Smooth muscle cell (in vitro differentiated cells): ENCODE data around the gene OR1E2. TPM values are rescaled to one million over a fixed set of nuclear protein-coding genes. Genes with fewer than 3 reads are reported as not detected.

Experiments used
- DNase-seq: peaks from one replicate; lab custom pipeline; 2025; ENCODE audit not compliant: unreplicated experiment; lab: John Stamatoyannopoulos, UW
- H2AFZ ChIP-seq: fragments of 200-600 bp; sonication (generic); 2 replicates; pipeline ENCODE4 v1.6.0; 2016; ENCODE audit warnings: antibody characterized with exemption, low read depth, mild to moderate bottlenecking
- H3F3A ChIP-seq: fragments of 200-600 bp; sonication (generic); 2 replicates; pipeline ENCODE4 v1.6.0; 2017; ENCODE audit warnings: antibody characterized with exemption, low read depth
- H3K27ac ChIP-seq: fragments of 200-600 bp; sonication (generic); 2 replicates; pipeline ENCODE4 v1.5.1; 2016; ENCODE audit warnings: low read depth, mild to moderate bottlenecking
- H3K27me3 ChIP-seq: fragments of 200-600 bp; sonication (generic); 2 replicates; pipeline ENCODE4 v1.6.1; 2016; ENCODE audit warnings: low read depth, mild to moderate bottlenecking
- H3K36me3 ChIP-seq: fragments of 200-600 bp; sonication (generic); 2 replicates; pipeline ENCODE4 v1.5.1; 2016; ENCODE audit warnings: low read depth
- H3K4me1 ChIP-seq: fragments of 200-600 bp; sonication (generic); 2 replicates; pipeline ENCODE4 v1.5.1; 2016; ENCODE audit warnings: low read depth
- H3K4me2 ChIP-seq: fragments of 200-600 bp; sonication (generic); 2 replicates; pipeline ENCODE4 v1.6.0; 2016; ENCODE audit warnings: mild to moderate bottlenecking
- H3K4me3 ChIP-seq: fragments of 200-600 bp; sonication (generic); 2 replicates; pipeline ENCODE4 v1.5.1; 2016; ENCODE audit warnings: mild to moderate bottlenecking
- H3K79me2 ChIP-seq: fragments of 200-600 bp; sonication (generic); 2 replicates; pipeline ENCODE4 v1.6.0; 2016; ENCODE audit warnings: low read depth, mild to moderate bottlenecking
- H3K9ac ChIP-seq: fragments of 200-600 bp; sonication (generic); 2 replicates; pipeline ENCODE4 v1.6.0; 2016; ENCODE audit warnings: low read depth
- H3K9me3 ChIP-seq: fragments of 200-600 bp; sonication (generic); replicated peaks from 2 replicates; pipeline ENCODE4 v1.5.1; 2016; ENCODE audit warnings: low read depth
- H4K20me1 ChIP-seq: fragments of 200-600 bp; sonication (generic); 2 replicates; pipeline ENCODE4 v1.6.0; 2016; ENCODE audit warnings: low read depth
- CTCF ChIP-seq: fragments of 200-600 bp; sonication (generic); IDR thresholded peaks from 2 replicates; pipeline ENCODE4 v1.5.1; 2017; ENCODE audit warnings: borderline replicate concordance, mild to moderate bottlenecking, antibody characterized with exemption; ENCODE audit not compliant: insufficient read depth, poor library complexity, severe bottlenecking
- WGBS: methylation state at CpG from one replicate; pipeline ENCODE4 v1.1.7; 2016; ENCODE audit warnings: low lambda C conversion rate; 5-methylcytosine and 5-hydroxymethylcytosine counted together
- polyA plus RNA-seq: library from polyadenylated mRNA; unstranded; fragments of >200 nt; fragmentation: Nextera tagmentation; extraction: Ambion mirVana; gene quantifications from 2 replicates; pipeline ENCODE4 v1.2.1, GENCODE V29; 2016
- total RNA-seq: library from RNA; depleted of rRNA; stranded (reverse); fragments of >200 nt; gene quantifications from 2 replicates; pipeline ENCODE4 v1.2.3, GENCODE V29; 2014

OR1E2 gene
- total and polyA plus RNA-seq, 2 experiments from 2014 or later = not detected

- H4K20me1 ChIP-seq = no peaks in the 10 kb centered on the region
- no peak overlapping the region for H3K27ac ChIP-seq
- no peaks in the 10 kb centered on the region for H3K4me1 ChIP-seq
- H3K9me3 ChIP-seq = no peaks in the 10 kb centered on the region
- no peaks in the 10 kb centered on the region for H3K36me3 ChIP-seq
- 71% methylated on average over 4 of the region's 4 CpGs for WGBS
- no peak overlapping the region for H3K9ac ChIP-seq
- no peak for DNase-seq
- TF ChIP-seq CTCF = no peak
- H3F3A ChIP-seq = no peaks in the 10 kb centered on the region
- H3K79me2 ChIP-seq = no peaks in the 10 kb centered on the region
- H3K4me2 ChIP-seq = no peak overlapping the region
- no peak overlapping the region for H2AFZ ChIP-seq
- no peak overlapping the region for H3K4me3 ChIP-seq
- H3K27me3 ChIP-seq = no peaks in the 10 kb centered on the region
Observed at GRCh38 chr17:3389791-3390190, 43.9 kb downstream of the OR1E2 start.

- TF ChIP-seq CTCF = no peak
- Histone ChIP-seq H3K9me3 (peaks cover 3% of the 10 kb centered on the region), H3K9ac (no peak within 1 kb of the TSS), H3F3A (no peaks in the 10 kb centered on the region), H4K20me1 (no peaks in the 10 kb centered on the region), H3K79me2 (no peaks in the 10 kb centered on the region), H2AFZ (no peak within 1 kb of the TSS), H3K27ac (no peak within 1 kb of the TSS), H3K36me3 (no peaks in the 10 kb centered on the region), H3K4me3 (no peak within 1 kb of the TSS), H3K4me2 (no peak within 1 kb of the TSS), H3K4me1 (no peaks in the 10 kb centered on the region), H3K27me3 (no peaks in the 10 kb centered on the region)
- WGBS = 90% methylated on average over 61 of the region's 92 CpGs
- no peak for DNase-seq
Observed at GRCh38 chr17:3385869-3386816, 47.5 kb downstream of the OR1E2 start, which contains the start of gene OR3A2. TSS of gene OR3A2 (minus strand) at chr17:3386308.

Other genes with a start within 250 kb of the OR1E2 start
- gene OR1A2, start 236.3 kb downstream of the OR1E2 start, total RNA-seq = not detected in 2 replicates
- not detected in 2 replicates for gene OR1A2, start 236.3 kb downstream of the OR1E2 start, polyA plus RNA-seq
- gene OR1A1, start 226.2 kb downstream of the OR1E2 start, total RNA-seq = not detected in 2 replicates
- not detected in 2 replicates for gene OR1A1, start 226.2 kb downstream of the OR1E2 start, polyA plus RNA-seq
- gene OR3A1, start 135.5 kb downstream of the OR1E2 start, total RNA-seq = not detected in 2 replicates
- not detected in 2 replicates for gene OR3A1, start 135.5 kb downstream of the OR1E2 start, polyA plus RNA-seq
- gene OR3A2, start 47.5 kb downstream of the OR1E2 start, total RNA-seq = not detected in 2 replicates
- not detected in 2 replicates for gene OR3A2, start 47.5 kb downstream of the OR1E2 start, polyA plus RNA-seq
- gene OR1E1, start 35.4 kb downstream of the OR1E2 start, total RNA-seq = not detected in 2 replicates
- gene OR1E1, start 35.4 kb downstream of the OR1E2 start, polyA plus RNA-seq = not detected in 2 replicates
- gene OR3A3, start 22.5 kb downstream of the OR1E2 start, total RNA-seq = not detected in 2 replicates
- gene OR3A3, start 22.5 kb downstream of the OR1E2 start, polyA plus RNA-seq = not detected in 2 replicates
- gene SPATA22, start 38.0 kb upstream of the OR1E2 start, total RNA-seq = not detected in 2 replicates
- not detected in 2 replicates for gene SPATA22, start 38.0 kb upstream of the OR1E2 start, polyA plus RNA-seq
- gene ASPA, start 42.2 kb upstream of the OR1E2 start, total RNA-seq = not detected in 2 replicates
- gene ASPA, start 42.2 kb upstream of the OR1E2 start, polyA plus RNA-seq = not detected in 2 replicates
- 2.3 and 6.4 TPM in 2 replicates for gene TRPV3, start 124.0 kb upstream of the OR1E2 start, total RNA-seq
- 0.53 and 2.7 TPM in 2 replicates for gene TRPV3, start 124.0 kb upstream of the OR1E2 start, polyA plus RNA-seq
- 0.99 and 2.2 TPM in 2 replicates for gene TRPV1, start 175.6 kb upstream of the OR1E2 start, total RNA-seq
- gene TRPV1, start 175.6 kb upstream of the OR1E2 start, polyA plus RNA-seq = 0.90 and 2.8 TPM in 2 replicates
- 9.0 and 9.5 TPM in 2 replicates for gene SHPK, start 202.4 kb upstream of the OR1E2 start, total RNA-seq
- gene SHPK, start 202.4 kb upstream of the OR1E2 start, polyA plus RNA-seq = 5.3 and 8.2 TPM in 2 replicates
- 20.6 and 24.9 TPM in 2 replicates for gene CTNS, start 202.9 kb upstream of the OR1E2 start, total RNA-seq
- gene CTNS, start 202.9 kb upstream of the OR1E2 start, polyA plus RNA-seq = 13.7 and 15.8 TPM in 2 replicates
- gene TAX1BP3, start 234.7 kb upstream of the OR1E2 start, total RNA-seq = 115 and 127 TPM in 2 replicates
- 248 and 295 TPM in 2 replicates for gene TAX1BP3, start 234.7 kb upstream of the OR1E2 start, polyA plus RNA-seq
- 59.7 and 64.1 TPM in 2 replicates for gene EMC6, start 235.0 kb upstream of the OR1E2 start, total RNA-seq
- 123 and 143 TPM in 2 replicates for gene EMC6, start 235.0 kb upstream of the OR1E2 start, polyA plus RNA-seq